Measurements from ENCODE around the gene KSR1. TPM values are rescaled to one million over a fixed set of nuclear protein-coding genes. Genes with fewer than 3 reads are reported as not detected.

KSR1 gene
- total RNA-seq, 1 donor from 2014 or later, result 114 TPM

DNA sequence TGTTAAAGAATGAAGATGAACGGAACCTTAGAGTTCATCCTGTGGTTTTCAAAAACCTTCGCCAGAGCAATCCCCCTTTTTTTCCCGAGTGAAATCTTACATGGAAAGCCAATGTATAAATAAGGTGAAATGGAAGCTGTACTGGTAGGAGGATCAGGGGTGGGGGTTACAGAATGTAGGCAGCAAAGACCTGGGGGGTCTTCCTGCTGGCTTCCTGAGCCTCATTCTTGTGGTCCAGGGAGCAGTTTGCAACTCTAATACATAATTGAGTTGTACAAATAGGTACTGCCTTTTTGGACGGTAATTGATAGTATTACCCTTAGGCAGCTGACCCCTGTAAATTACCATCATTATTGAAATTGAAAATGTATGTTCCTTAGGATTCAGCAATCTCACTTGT is 34.1 kb downstream of the KSR1 start:
- Mint-ChIP-seq H3K4me3 (no peak overlapping the region), H3K27me3 (no peaks in the 10 kb centered on the region), H3K36me3 (ENCODE audit: low read depth) (peaks cover 6% of the 10 kb centered on the region), H3K4me1 (peaks cover 40% of the 10 kb centered on the region), H3K9me3 (no peaks in the 10 kb centered on the region), H3K27ac (no peak overlapping the region)
- TF ChIP-seq, protein P1, sequence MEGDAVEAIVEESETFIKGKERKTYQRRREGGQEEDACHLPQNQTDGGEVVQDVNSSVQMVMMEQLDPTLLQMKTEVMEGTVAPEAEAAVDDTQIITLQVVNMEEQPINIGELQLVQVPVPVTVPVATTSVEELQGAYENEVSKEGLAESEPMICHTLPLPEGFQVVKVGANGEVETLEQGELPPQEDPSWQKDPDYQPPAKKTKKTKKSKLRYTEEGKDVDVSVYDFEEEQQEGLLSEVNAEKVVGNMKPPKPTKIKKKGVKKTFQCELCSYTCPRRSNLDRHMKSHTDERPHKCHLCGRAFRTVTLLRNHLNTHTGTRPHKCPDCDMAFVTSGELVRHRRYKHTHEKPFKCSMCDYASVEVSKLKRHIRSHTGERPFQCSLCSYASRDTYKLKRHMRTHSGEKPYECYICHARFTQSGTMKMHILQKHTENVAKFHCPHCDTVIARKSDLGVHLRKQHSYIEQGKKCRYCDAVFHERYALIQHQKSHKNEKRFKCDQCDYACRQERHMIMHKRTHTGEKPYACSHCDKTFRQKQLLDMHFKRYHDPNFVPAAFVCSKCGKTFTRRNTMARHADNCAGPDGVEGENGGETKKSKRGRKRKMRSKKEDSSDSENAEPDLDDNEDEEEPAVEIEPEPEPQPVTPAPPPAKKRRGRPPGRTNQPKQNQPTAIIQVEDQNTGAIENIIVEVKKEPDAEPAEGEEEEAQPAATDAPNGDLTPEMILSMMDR (IDR thresholded peaks at IDR 0.05), result no peak
- DNase-seq (no peak), ATAC-seq (ENCODE audit: low read depth) (no peak)
- POLR2A ChIA-PET, result no interaction called here
- intact Hi-C loops (cut with micrococcal nuclease), result loop anchor here (2.0 kb wide), 1 partner anchor 16 kb away; no protein-coding TSS in a partner anchor
- CTCF ChIA-PET, result no interaction called here

DNA sequence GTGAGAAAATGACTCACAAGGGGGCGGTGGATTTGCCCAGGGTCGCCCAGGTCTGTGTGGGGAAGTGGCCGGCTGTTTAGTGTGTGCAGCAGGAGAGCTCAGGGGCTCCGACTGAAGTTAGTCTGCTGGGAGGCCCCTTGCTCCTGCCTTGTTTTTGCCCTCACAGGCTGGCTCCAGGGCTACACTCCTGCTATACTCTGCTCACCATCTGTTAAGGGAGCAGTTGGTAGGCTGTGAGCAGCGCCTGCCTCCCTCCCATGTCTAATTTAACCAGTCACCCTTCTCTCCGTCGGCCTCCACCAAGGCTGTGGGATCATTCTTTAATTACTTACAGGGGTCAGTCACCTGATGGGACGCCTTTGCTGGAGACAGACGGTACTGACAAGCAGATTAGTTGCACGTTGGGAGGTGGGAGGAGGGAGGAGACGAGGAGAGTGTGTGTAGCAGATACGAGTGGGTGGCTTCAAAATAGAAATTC is 35.5 kb downstream of the KSR1 start:
- ChIA-PET CTCF (no interaction called here), POLR2A (interaction anchor here (1.0 to 1.6 kb wide), 2 partner anchors 10 to 17 kb away, joined by 3 to 4 read pairs; no protein-coding TSS in a partner anchor)
- DNase-seq, result no peak
- ATAC-seq (ENCODE audit: low read depth), result no peak
- no peak overlapping the region for H3K27ac Mint-ChIP-seq
- TF ChIP-seq, protein P1 (IDR thresholded peaks at IDR 0.05), result no peak
- no peak overlapping the region for H3K4me3 Mint-ChIP-seq
- H3K4me1 Mint-ChIP-seq, result peaks cover 41% of the 10 kb centered on the region
- peaks cover 6% of the 10 kb centered on the region for H3K36me3 Mint-ChIP-seq (ENCODE audit: low read depth)
- intact Hi-C loops (cut with micrococcal nuclease), result loop anchor here (2.0 kb wide), 1 partner anchor 15 kb away; no protein-coding TSS in a partner anchor
- H3K27me3 Mint-ChIP-seq, result no peaks in the 10 kb centered on the region
- no peaks in the 10 kb centered on the region for H3K9me3 Mint-ChIP-seq

DNA sequence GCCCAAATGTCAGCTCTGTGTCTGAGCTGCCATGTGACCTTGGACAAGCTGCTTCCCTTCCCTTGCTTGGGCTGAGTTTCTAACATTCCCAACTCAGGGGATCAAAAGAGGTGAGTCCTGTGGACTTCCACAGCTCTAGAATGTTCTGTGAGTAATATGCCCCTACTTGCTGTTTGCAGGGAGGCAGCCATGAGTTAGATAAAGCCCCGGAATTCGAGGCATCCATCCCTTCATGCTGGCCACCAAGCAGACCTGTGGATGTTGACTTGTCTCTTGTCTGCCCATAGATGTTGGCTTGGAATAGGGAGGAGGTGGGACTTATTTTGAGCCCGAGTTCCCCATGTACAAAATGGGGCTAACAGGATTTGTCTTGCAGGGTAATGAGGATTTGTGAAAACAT is 36.2 kb downstream of the KSR1 start:
- CTCF ChIA-PET, result no interaction called here
- Mint-ChIP-seq H3K9me3 (no peaks in the 10 kb centered on the region), H3K36me3 (ENCODE audit: low read depth) (peaks cover 6% of the 10 kb centered on the region), H3K4me3 (no peak overlapping the region), H3K27me3 (no peaks in the 10 kb centered on the region), H3K27ac (no peak overlapping the region), H3K4me1 (peaks cover 42% of the 10 kb centered on the region)
- DNase-seq (no peak), ATAC-seq (ENCODE audit: low read depth) (no peak)
- intact Hi-C loops (cut with micrococcal nuclease), result no loop called here
- TF ChIP-seq, protein P1 (IDR thresholded peaks at IDR 0.05), result no peak
- POLR2A ChIA-PET, result interaction anchor here (0.6 to 1.6 kb wide), 3 partner anchors 9 to 18 kb away, joined by 3 to 4 read pairs (median 4); no protein-coding TSS in a partner anchor

DNA sequence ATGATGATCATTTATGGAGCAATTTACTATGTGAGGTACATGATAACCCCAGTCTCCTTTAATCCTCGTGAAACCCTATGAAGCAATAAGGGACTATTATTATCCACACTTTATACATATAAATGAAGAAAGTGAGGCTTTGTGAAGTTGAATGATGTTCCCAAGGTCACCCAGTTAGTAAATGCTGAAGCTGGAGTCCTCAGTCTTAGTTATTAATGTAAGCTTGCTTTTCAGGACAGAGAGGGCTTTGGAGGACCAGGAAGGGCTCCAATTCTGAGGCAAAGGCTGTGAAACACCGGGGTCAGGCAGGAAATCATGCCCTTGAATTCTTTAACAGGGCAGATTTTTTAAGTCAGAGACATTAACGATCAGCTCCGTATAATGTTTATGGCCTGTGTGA is 36.8 kb downstream of the KSR1 start:
- ChIA-PET CTCF (no interaction called here), POLR2A (interaction anchor here (1.0 kb wide), 1 partner anchor 12 kb away, joined by 3 read pairs; no protein-coding TSS in a partner anchor)
- Mint-ChIP-seq H3K27me3 (no peaks in the 10 kb centered on the region), H3K9me3 (no peaks in the 10 kb centered on the region), H3K4me3 (no peak overlapping the region), H3K27ac (no peak overlapping the region), H3K36me3 (ENCODE audit: low read depth) (peaks cover 2% of the 10 kb centered on the region), H3K4me1 (peaks cover 37% of the 10 kb centered on the region)
- TF ChIP-seq, protein P1 (IDR thresholded peaks at IDR 0.05), result no peak
- intact Hi-C loops (cut with micrococcal nuclease), result no loop called here
- DNase-seq (no peak), ATAC-seq (ENCODE audit: low read depth) (no peak)

DNA sequence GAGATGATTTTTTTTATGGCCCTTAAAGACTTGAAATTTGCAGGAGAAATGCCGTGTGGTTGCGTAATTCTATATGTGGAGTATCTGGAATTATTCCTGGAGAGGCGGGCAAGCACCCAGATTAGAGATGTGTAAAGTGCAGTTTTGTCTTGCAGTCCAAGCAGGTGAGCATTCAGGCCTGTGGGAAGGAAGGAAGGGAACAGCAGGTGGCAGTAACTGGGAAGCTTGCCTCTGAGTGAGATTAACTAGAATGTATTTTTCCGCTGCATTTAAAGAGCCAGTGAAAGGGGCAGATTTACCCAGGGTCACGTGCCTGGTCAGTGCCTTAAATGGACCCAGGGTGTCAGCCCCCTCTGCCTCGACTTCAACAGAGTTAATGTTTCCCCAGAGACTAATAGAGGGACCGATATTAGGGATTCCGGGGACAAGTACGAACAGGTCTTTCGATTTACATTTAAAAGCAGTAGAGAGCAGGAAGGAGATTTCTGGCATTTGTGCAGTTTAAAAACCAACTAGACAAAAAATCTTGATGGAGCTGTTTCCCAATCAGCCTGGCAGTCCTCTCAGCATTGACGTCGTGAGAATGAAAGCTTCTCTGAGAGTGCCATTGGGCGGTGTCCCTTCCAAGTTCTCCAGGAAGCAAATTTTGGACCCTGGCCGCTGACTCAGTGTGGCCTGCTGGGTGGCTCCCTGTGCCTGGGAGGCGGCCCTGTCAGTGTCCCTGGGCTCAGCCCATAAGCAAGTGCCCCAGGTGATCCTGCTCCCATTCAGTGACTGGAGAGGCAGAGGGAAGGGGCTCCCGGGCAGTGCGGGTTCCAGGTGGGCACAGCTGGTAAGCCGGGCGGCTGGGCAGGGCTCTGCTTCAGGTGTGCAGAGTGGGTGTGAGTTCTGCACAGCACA is 38.2 kb downstream of the KSR1 start:
- Mint-ChIP-seq H3K4me3 (no peak overlapping the region), H3K27ac (no peak overlapping the region), H3K9me3 (no peaks in the 10 kb centered on the region), H3K27me3 (no peaks in the 10 kb centered on the region), H3K4me1 (peaks cover 35% of the 10 kb centered on the region), H3K36me3 (ENCODE audit: low read depth) (no peaks in the 10 kb centered on the region)
- ChIA-PET CTCF (interaction anchor here (0.6 kb wide), 1 partner anchor 38 kb away, joined by 4 read pairs; the partner anchor contains the start of gene KSR1), POLR2A (interaction anchor here (0.5 kb wide), 1 partner anchor 17 kb away, joined by 4 read pairs; no protein-coding TSS in a partner anchor)
- TF ChIP-seq, protein P1 (IDR thresholded peaks at IDR 0.05), result no peak
- ATAC-seq (ENCODE audit: low read depth) (no peak), DNase-seq (no peak)
- intact Hi-C loops (cut with micrococcal nuclease), result loop anchor here (2.0 kb wide), 1 partner anchor 22 kb away; no protein-coding TSS in a partner anchor
